Hepatocyte (in vitro differentiated cells): Measurements from ENCODE around the gene TRAPPC6A.
A peak's percentile ranks its signal among the peaks of the same experiment; 100 is the strongest.

ENCODE experiments used
- CTCF ChIP-seq: fragments of 200-600 bp; sonication (generic); IDR thresholded peaks from 2 replicates; pipeline ENCODE4 v1.5.1; 2016; ENCODE audit warnings: antibody characterized with exemption, mild to moderate bottlenecking; ENCODE audit not compliant: poor library complexity
- EZH2phosphoT487 ChIP-seq: fragments of 200-600 bp; sonication (generic); IDR thresholded peaks from one replicate; pipeline ENCODE4 v1.6.1; 2018; ENCODE audit warnings: antibody characterized with exemption, mild to moderate bottlenecking, low read depth, moderate library complexity; ENCODE audit not compliant: unreplicated experiment, severe bottlenecking

GRCh38 chr19:45200568-45200967 is 22.5 kb upstream of the TRAPPC6A start:
- TF ChIP-seq CTCF (peak; percentile 27), EZH2phosphoT487 (no peak)
